Measurements from ENCODE around the gene TMED1. TPM values are rescaled to one million over a fixed set of nuclear protein-coding genes. Genes with fewer than 3 reads are reported as not detected.

TMED1 gene
- total and polyA plus RNA-seq, 2 of the 13 experiments (the other 11 are each of a cell fraction or from before 2014, with no cell fraction given) = 48.3 to 51.8 TPM

- peak; percentile 6; the same call in 1 of the 2 replicates for TF ChIP-seq ZNF460 (CRISPR knock-in tag; IDR thresholded peaks at IDR 0.05; ENCODE audit: borderline replicate concordance)
- TF ChIP-seq CHD4 (IDR thresholded peaks at IDR 0.05; ENCODE audit: borderline replicate concordance, low read length) = no peak
- peak; percentile 31; the same call in 1 of the 2 replicates for TF ChIP-seq SAP130 (CRISPR knock-in tag; IDR thresholded peaks at IDR 0.05; ENCODE audit: low read depth)
These were observed 18.5 kb upstream of the TMED1 start (continued) for GRCh38 chr19:10854350-10855089.

GRCh38 chr19:10852941-10853340 is 16.9 kb upstream of the TMED1 start:
- CTCF ChIA-PET (ENCODE audit: low intra/inter-chr PET ratio, low total read pairs) = no interaction called here
- ATAC-seq (no peak), DNase-seq (ENCODE audit: low spot score) (no peak), FAIRE-seq (no peak)
- Histone ChIP-seq H4K20me1 (ENCODE audit: insufficient read depth, low read length) (no peaks in the 10 kb centered on the region), H3K27ac (ENCODE audit: extremely low read length, insufficient read depth, low read length) (no peak overlapping the region), H3K4me2 (ENCODE audit: low read depth, low read length) (0 out of 2 replicates have a peak overlapping the region, but pooled peaks have one; percentile 7), H3K36me3 (replicated peaks in 1 of 2; ENCODE audit: control insufficient read depth in 1 of 2, insufficient read depth in 2 of 2, low read length in 2 of 2) (no peaks in the 10 kb centered on the region), H3K4me3 (replicated peaks in 1 of 3; ENCODE audit: insufficient read depth in 1 of 3, low read depth in 2 of 3, low read length in 3 of 3) (no peak overlapping the region), H2AFZ (ENCODE audit: low read length) (no peak overlapping the region), H3K79me2 (ENCODE audit: insufficient read depth, low read length) (no peaks in the 10 kb centered on the region), H3K9ac (ENCODE audit: insufficient read depth, low read depth, low read length) (no peak overlapping the region), H3K9me3 (ENCODE audit: low read length) (no peaks in the 10 kb centered on the region), H3K27me3 (ENCODE audit: control insufficient read depth in 1 of 2, insufficient read depth in 2 of 2, low read length in 2 of 2) (no peaks in the 10 kb centered on the region; a peak in 1 of 5 replicates), H3K4me1 (ENCODE audit: insufficient read depth, low read length) (peaks cover 36% of the 10 kb centered on the region)
- intact Hi-C loops (cut with micrococcal nuclease; ENCODE audit: unreplicated experiment) = no loop called here
- 10% methylated on average over 7 of the region's 7 CpGs for WGBS (ENCODE audit: low lambda C conversion rate)
- BruUV-seq (replicated peaks) = no TSS peak
- POLR2A ChIA-PET = interaction anchor here (2.3 to 2.5 kb wide), 2 partner anchors 11 to 17 kb away, joined by 9 to 30 read pairs; partner anchors contain the start of gene TMED1
- in situ Hi-C loops (cut with HindIII; ENCODE audit: extremely low pct_ligation_motif_present, low pct_unique_long_range_greater_than_20kb) = no loop called here
- TF ChIP-seq EEA1 (CRISPR knock-in tag; IDR thresholded peaks at IDR 0.05; ENCODE audit: borderline replicate concordance) = no peak
- no peak for TF ChIP-seq HES4 (CRISPR knock-in tag; IDR thresholded peaks at IDR 0.05; ENCODE audit: borderline replicate concordance)
- TF ChIP-seq BRD4 (CRISPR knock-in tag; IDR thresholded peaks at IDR 0.05) = no peak
- no peak for TF ChIP-seq HDAC6 (IDR thresholded peaks at IDR 0.05; ENCODE audit: low read depth, low read length)
- no peak for TF ChIP-seq ZNF282 (IDR thresholded peaks at IDR 0.05; ENCODE audit: partially characterized antibody)
- no peak for TF ChIP-seq POLR2G (IDR thresholded peaks at IDR 0.05; ENCODE audit: low read depth, low read length)
- no peak for TF ChIP-seq ZNF367 (CRISPR knock-in tag; IDR thresholded peaks at IDR 0.05; ENCODE audit: borderline replicate concordance)
- TF ChIP-seq ZNF609 (CRISPR knock-in tag; IDR thresholded peaks at IDR 0.05; ENCODE audit: borderline replicate concordance) = no peak
- TF ChIP-seq TEAD3 (CRISPR knock-in tag; optimal IDR thresholded peaks at IDR 0.05; ENCODE audit: borderline replicate concordance) = no peak
- TF ChIP-seq ZNF678 (CRISPR knock-in tag; IDR thresholded peaks at IDR 0.05) = no peak
- TF ChIP-seq E2F2 (CRISPR knock-in tag; IDR thresholded peaks at IDR 0.05; ENCODE audit: borderline replicate concordance) = no peak
- TF ChIP-seq HMGA1 (CRISPR knock-in tag; conservative IDR thresholded peaks at IDR 0.05) = no peak
- TF ChIP-seq ZNF879 (CRISPR knock-in tag; IDR thresholded peaks at IDR 0.05) = no peak
- no peak for TF ChIP-seq ADNP (CRISPR knock-in tag; IDR thresholded peaks at IDR 0.05)
- no peak for TF ChIP-seq TEAD2 (CRISPR knock-in tag; IDR thresholded peaks at IDR 0.05)
- TF ChIP-seq KDM5B (CRISPR knock-in tag; IDR thresholded peaks at IDR 0.05; ENCODE audit: borderline replicate concordance) = no peak
